ENCODE results near the gene BCL2L1. TPM values are rescaled to one million over a fixed set of nuclear protein-coding genes. Genes with fewer than 3 reads are reported as not detected.

BCL2L1 gene
- total RNA-seq, 1 experiment from 2014 or later: 86.4 TPM

GRCh38 chr20:31709939-31710338, 12.7 kb downstream of the BCL2L1 start:
- no peak for DNase-seq (ENCODE audit: low read depth)

GRCh38 chr20:31708736-31709534, 13.7 kb downstream of the BCL2L1 start:
- no peak for DNase-seq (ENCODE audit: low read depth)

GRCh38 chr20:31707994-31708735, 14.5 kb downstream of the BCL2L1 start:
- DNase-seq (ENCODE audit: low read depth): no peak

GRCh38 chr20:31707258-31707615, 15.4 kb downstream of the BCL2L1 start:
- DNase-seq (ENCODE audit: low read depth): no peak

GRCh38 chr20:31706607-31707257, 15.9 kb downstream of the BCL2L1 start:
- DNase-seq (ENCODE audit: low read depth): no peak

GRCh38 chr20:31705598-31706597, 16.8 kb downstream of the BCL2L1 start:
- no peak for DNase-seq (ENCODE audit: low read depth)

- no peak for DNase-seq (ENCODE audit: low read depth)
These were observed 17.5 kb downstream of the BCL2L1 start for GRCh38 chr20:31705191-31705590.

GRCh38 chr20:31704225-31705119, 18.2 kb downstream of the BCL2L1 start:
- peak; percentile 57 for DNase-seq (ENCODE audit: low read depth)

GRCh38 chr20:31701591-31701990, 21.1 kb downstream of the BCL2L1 start:
- DNase-seq (ENCODE audit: low read depth): no peak

- no peak for DNase-seq (ENCODE audit: low read depth)
These were observed 21.9 kb downstream of the BCL2L1 start for GRCh38 chr20:31700747-31701146.

GRCh38 chr20:31699801-31700728, 22.6 kb downstream of the BCL2L1 start:
- DNase-seq (ENCODE audit: low read depth): no peak

- DNase-seq (ENCODE audit: low read depth): peak; percentile 91
These were observed 23.6 kb downstream of the BCL2L1 start for GRCh38 chr20:31698803-31699718.

- no peak for DNase-seq (ENCODE audit: low read depth)
These were observed 24.3 kb downstream of the BCL2L1 start for GRCh38 chr20:31698243-31698802.

- DNase-seq (ENCODE audit: low read depth): peak; percentile 94
These were observed 26.5 kb downstream of the BCL2L1 start for GRCh38 chr20:31695849-31696804.

GRCh38 chr20:31694842-31695593, 27.6 kb downstream of the BCL2L1 start:
- DNase-seq (ENCODE audit: low read depth): no peak

Data from RPMI7951 (cell line).